ENCODE results near the gene SLCO2A1. TPM values are rescaled to one million over a fixed set of nuclear protein-coding genes. Genes with fewer than 3 reads are reported as not detected.

The SLCO2A1 gene
- total RNA-seq, 1 donor from 2014 or later, result 0.07 TPM

DNA sequence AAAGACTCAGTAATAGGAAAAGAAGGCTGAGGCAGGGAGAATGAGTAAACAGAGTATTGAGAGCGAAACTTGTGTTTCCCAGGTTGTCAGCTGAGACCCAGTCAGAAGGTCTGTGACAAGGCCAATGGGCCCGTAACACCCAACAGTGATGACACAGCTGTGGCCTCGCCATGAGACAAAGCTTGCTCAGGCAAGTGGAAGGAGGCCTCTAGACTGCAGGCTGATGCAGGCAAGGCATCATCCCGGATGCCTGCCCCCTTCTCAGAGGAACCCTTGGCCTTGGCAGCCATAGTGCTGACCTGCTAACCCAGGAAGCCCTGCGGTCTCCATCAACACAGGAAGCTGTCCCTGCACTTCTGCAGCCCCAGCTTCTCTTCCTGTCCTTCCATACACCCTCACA is 149.4 kb downstream of the SLCO2A1 start:
- TF ChIP-seq EZH2 (IDR thresholded peaks at IDR 0.05) (no peak), CTCF (IDR thresholded peaks at IDR 0.05) (no peak), EZH2phosphoT487 (IDR thresholded peaks at IDR 0.05) (no peak)
- Mint-ChIP-seq H3K27me3 (ENCODE audit: insufficient read depth, low read depth) (peaks cover 2% of the 10 kb centered on the region), H3K4me3 (no peak overlapping the region), H3K4me1 (no peaks in the 10 kb centered on the region), H3K9me3 (peaks cover 10% of the 10 kb centered on the region), H3K36me3 (peaks cover 3% of the 10 kb centered on the region), H3K27ac (no peak overlapping the region)
- Histone ChIP-seq H3K27ac (no peak overlapping the region), H2AFZ (replicated peaks) (no peak overlapping the region), H3K9ac (no peak overlapping the region), H3K4me2 (no peak overlapping the region), H3K79me2 (ENCODE audit: low read depth) (no peaks in the 10 kb centered on the region), H4K20me1 (ENCODE audit: low read depth) (no peaks in the 10 kb centered on the region), H3K27me3 (no peaks in the 10 kb centered on the region), H3K9me3 (ENCODE audit: low read depth) (no peaks in the 10 kb centered on the region), H3K4me1 (no peaks in the 10 kb centered on the region), H3K36me3 (no peaks in the 10 kb centered on the region), H3K4me3 (no peak overlapping the region), H3F3A (ENCODE audit: low read depth) (no peaks in the 10 kb centered on the region)
- DNase-seq (ENCODE audit: low spot score), result no peak

GRCh38 chr3:133878518-133878917 is 151.2 kb downstream of the SLCO2A1 start:
- Histone ChIP-seq H3F3A (ENCODE audit: low read depth) (no peaks in the 10 kb centered on the region), H3K9me3 (ENCODE audit: low read depth) (no peaks in the 10 kb centered on the region), H3K9ac (no peak overlapping the region), H4K20me1 (ENCODE audit: low read depth) (no peaks in the 10 kb centered on the region), H2AFZ (replicated peaks) (no peak overlapping the region), H3K4me1 (peaks cover under 1% of the 10 kb centered on the region), H3K79me2 (ENCODE audit: low read depth) (no peaks in the 10 kb centered on the region), H3K4me3 (no peak overlapping the region), H3K27ac (no peak overlapping the region), H3K36me3 (no peaks in the 10 kb centered on the region), H3K27me3 (no peaks in the 10 kb centered on the region), H3K4me2 (no peak overlapping the region)
- Mint-ChIP-seq H3K9me3 (peaks cover 10% of the 10 kb centered on the region), H3K4me3 (no peak overlapping the region), H3K27me3 (ENCODE audit: insufficient read depth, low read depth) (peaks cover 2% of the 10 kb centered on the region), H3K27ac (no peak overlapping the region), H3K36me3 (peaks cover 3% of the 10 kb centered on the region), H3K4me1 (no peaks in the 10 kb centered on the region)
- no peak for DNase-seq (ENCODE audit: low spot score)
- no peak for TF ChIP-seq EZH2 (IDR thresholded peaks at IDR 0.05)
- TF ChIP-seq EZH2phosphoT487 (IDR thresholded peaks at IDR 0.05), result no peak
- no peak for TF ChIP-seq CTCF (IDR thresholded peaks at IDR 0.05)

Other genes starting within 250 kb of the SLCO2A1 start
- 22.9 and 30.2 TPM in 2 replicates for gene SRPRB, start 224.1 kb downstream of the SLCO2A1 start, total RNA-seq (ENCODE audit: low replicate concordance)
- 7.7 and 10.1 TPM in 2 replicates for gene RAB6B, start 134.0 kb downstream of the SLCO2A1 start, total RNA-seq (ENCODE audit: low replicate concordance)
- gene RYK, start 220.9 kb upstream of the SLCO2A1 start, total RNA-seq (ENCODE audit: low replicate concordance), result 99.5 and 134 TPM in 2 replicates

All from neural progenitor cell (in vitro differentiated cells).